OCI-LY3 (cell line): ENCODE results near the gene KCNK2.

Experiments used
- CTCF ChIP-seq: fragments of 200-600, 300-600 bp; sonication (generic); IDR thresholded peaks from 2 replicates; pipeline ENCODE4 v1.5.1; 2014; ENCODE audit warnings: antibody characterized with exemption, low read length, low read depth
- EZH2phosphoT487 ChIP-seq: fragments of 200-600 bp; shearing (Covaris generic); IDR thresholded peaks from 2 replicates; pipeline ENCODE4 v1.6.1; 2018; ENCODE audit warnings: antibody characterized with exemption, mixed run types, low read depth

DNA sequence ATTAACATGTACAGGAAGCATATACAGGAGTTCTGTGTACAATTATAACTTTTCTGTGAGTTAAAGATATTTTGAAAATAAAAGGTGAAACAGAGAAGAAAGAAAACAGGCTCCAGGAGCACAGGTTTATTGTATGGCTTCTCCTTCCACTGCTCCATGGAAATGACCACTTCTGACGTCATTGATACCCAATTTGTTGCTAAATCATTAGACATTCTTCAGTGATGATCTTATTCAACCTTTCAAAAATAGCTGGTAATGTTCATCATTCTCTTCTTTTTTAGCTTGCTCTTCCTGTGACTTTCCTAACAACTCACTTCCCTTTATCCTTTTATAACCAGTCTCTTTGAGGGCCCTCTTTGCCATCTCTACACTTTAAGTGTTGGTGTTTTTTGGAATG, 77.8 kb downstream of the KCNK2 start:
- TF ChIP-seq CTCF: no peak
- TF ChIP-seq EZH2phosphoT487: no peak
